K562 (cell line): ENCODE measurements around the gene SPEF1. TPM values are rescaled to one million over a fixed set of nuclear protein-coding genes. Genes with fewer than 3 reads are reported as not detected.
A peak's percentile ranks its signal among the peaks of the same experiment; 100 is the strongest.

Experiments used
- ASH1L ChIP-seq: fragments of 450-650 bp; IDR thresholded peaks from 2 replicates; pipeline ENCODE4 v1.6.1; 2018; ENCODE audit warnings: borderline replicate concordance, mild to moderate bottlenecking, low read depth; ENCODE audit not compliant: partially characterized antibody
- MED1 ChIP-seq: sonication (generic); formaldehyde crosslinking; IDR thresholded peaks from 2 replicates; pipeline ENCODE4 v1.8.1; 2023; ENCODE audit warnings: missing genetic modification reagents, borderline replicate concordance
- MGA ChIP-seq: fragments of 450-650 bp; IDR thresholded peaks from 2 replicates; pipeline ENCODE4 v1.6.1; 2016; ENCODE audit warnings: mild to moderate bottlenecking, moderate library complexity
- NUFIP1 ChIP-seq: fragments of 450-650 bp; IDR thresholded peaks from 2 replicates; pipeline ENCODE4 v1.6.1; 2018; ENCODE audit not compliant: partially characterized antibody
- PHF21A ChIP-seq: fragments of 450-650 bp; IDR thresholded peaks from 2 replicates; pipeline ENCODE4 v1.6.1; 2017; ENCODE audit warnings: low read depth, borderline replicate concordance
- SMAD1 ChIP-seq: fragments of 150-350 bp; IDR thresholded peaks from 2 replicates; pipeline ENCODE4 v1.6.1; 2014; ENCODE audit warnings: low read length, low read depth; ENCODE audit not compliant: partially characterized antibody
- TFAM ChIP-seq: fragments of 250-450 bp; sonication (Bioruptor Pico); conservative IDR thresholded peaks from 2 replicates; pipeline ENCODE4 v1.5.0; 2021; ENCODE audit warnings: mild to moderate bottlenecking, moderate library complexity
- TFAP4 ChIP-seq: sonication (generic); formaldehyde crosslinking; IDR thresholded peaks from 2 replicates; pipeline ENCODE4 v1.8.0; 2022; ENCODE audit warnings: missing genetic modification reagents, mild to moderate bottlenecking, moderate library complexity, borderline replicate concordance
- ZNF197 ChIP-seq: fragments of 200-800 bp; sonication (Bioruptor generic); IDR thresholded peaks from 2 replicates; pipeline ENCODE4 v1.6.1; 2016; ENCODE audit warnings: low read depth, missing genetic modification characterization, missing compliant biosample characterization
- ZNF282 ChIP-seq: sonication (generic); formaldehyde crosslinking; IDR thresholded peaks from 2 replicates; pipeline ENCODE4 v1.8.1; 2023; ENCODE audit warnings: missing genetic modification reagents
- ZNF512 ChIP-seq: IDR thresholded peaks from 2 replicates; pipeline ENCODE4 v1.6.1; 2016; ENCODE audit warnings: missing genetic modification characterization, missing compliant biosample characterization
- polyA plus RNA-seq, 8 experiments: library from polyadenylated mRNA; depleted of rRNA in 4 of 8; stranded (reverse) in 5 of 8; unstranded in 3 of 8; fragments of >200 nt; fragmentation: Nextera tagmentation in 2 of 8; fragmentation: Illumina TruSeq in 1 of 8; extraction: Ambion mirVana in 2 of 8; extraction: Trizol in 1 of 8; gene quantifications; 2 replicates each; pipeline versions ENCODE4 v1.2.1 to v1.2.3, GENCODE V29; 2011 to 2014; ENCODE audit warnings: inconsistent platforms in 1 of 8, missing spikeins in 1 of 8
- total RNA-seq, 7 experiments: library from RNA; depleted of rRNA in 6 of 7; stranded (reverse); fragments of >200 nt in 6 of 7; fragmentation: Illumina TruSeq in 2 of 7; extraction: Trizol in 2 of 7; gene quantifications; 2 replicates each; pipeline versions ENCODE4 v1.2.1 to v1.2.3, GENCODE V29; 2011 to 2021; ENCODE audit warnings: low replicate concordance in 1 of 7

SPEF1 gene
- total and polyA plus RNA-seq, 9 of the 15 experiments (the other 6 are each of a cell fraction or from before 2014, with no cell fraction given), result not detected

- TF ChIP-seq ASH1L (no peak), MED1 (CRISPR knock-in tag) (no peak), ZNF197 (no peak), PHF21A (0 out of 2 replicates have a peak, but pooled peaks have one; percentile 27), SMAD1 (no peak), TFAP4 (peak; percentile 99), ZNF512 (no peak), TFAM (CRISPR knock-in tag) (no peak), ZNF282 (CRISPR knock-in tag) (no peak), MGA (peak; percentile 74), NUFIP1 (no peak)
Observed at GRCh38 chr20:3795511-3796468, 14.5 kb upstream of the SPEF1 start, which contains the start of gene CDC25B (continued).
